LNCaP clone FGC (cell line): ENCODE results near the gene AFF2.

Experiments
- DNase-seq: peaks from one replicate; pipeline ENCODE4 v3.0.0-alpha.2; 2011; ENCODE audit warnings: low read depth
- H3K4me3 ChIP-seq: 2 replicates; pipeline ENCODE4 v1.5.1; 2011; ENCODE audit warnings: mild to moderate bottlenecking, low read depth, low read length, control low read depth
- CTCF ChIP-seq: IDR thresholded peaks from 2 replicates; pipeline ENCODE4 v1.5.1; 2012; ENCODE audit warnings: mild to moderate bottlenecking; ENCODE audit not compliant: control insufficient read depth, insufficient read depth; ENCODE audit errors: extremely low read depth

Gene AFF2

GRCh38 chrX:149010013-149010852, 509.8 kb downstream of the AFF2 start:
- DNase-seq: no peak
- TF ChIP-seq CTCF: no peak
- no peak overlapping the region for H3K4me3 ChIP-seq

- H3K4me3 ChIP-seq: no peak overlapping the region
- no peak for TF ChIP-seq CTCF
- no peak for DNase-seq
Measured at GRCh38 chrX:149010853-149011224, 510.4 kb downstream of the AFF2 start.

GRCh38 chrX:149013081-149013480, 512.7 kb downstream of the AFF2 start:
- TF ChIP-seq CTCF: no peak
- DNase-seq: no peak
- no peak overlapping the region for H3K4me3 ChIP-seq

GRCh38 chrX:149021159-149021558, 520.7 kb downstream of the AFF2 start:
- no peak for TF ChIP-seq CTCF
- DNase-seq: no peak
- no peak overlapping the region for H3K4me3 ChIP-seq

GRCh38 chrX:149022485-149022884, 522.1 kb downstream of the AFF2 start:
- no peak overlapping the region for H3K4me3 ChIP-seq
- DNase-seq: no peak
- TF ChIP-seq CTCF: no peak

GRCh38 chrX:149032449-149032848, 532.0 kb downstream of the AFF2 start:
- no peak overlapping the region for H3K4me3 ChIP-seq
- DNase-seq: no peak
- TF ChIP-seq CTCF: no peak

GRCh38 chrX:149036086-149036485, 535.7 kb downstream of the AFF2 start:
- no peak overlapping the region for H3K4me3 ChIP-seq
- no peak for DNase-seq
- no peak for TF ChIP-seq CTCF
